Colonic mucosa (tissue), 4 donors: ENCODE data around the gene ARMC9. TPM values are rescaled to one million over a fixed set of nuclear protein-coding genes. Genes with fewer than 3 reads are reported as not detected.

ENCODE experiments used
- DNase-seq: peaks from one replicate; pipeline ENCODE4 v3.0.0-alpha.2; 2020
- H3K27ac ChIP-seq: fragments of 200-600 bp; one replicate; pipeline ENCODE4 v1.8.0; 2021
- H3K27me3 ChIP-seq: fragments of 200-600 bp; one replicate; pipeline ENCODE4 v1.8.0; 2021
- H3K36me3 ChIP-seq: fragments of 200-600 bp; one replicate; pipeline ENCODE4 v1.8.0; 2021
- H3K4me1 ChIP-seq: fragments of 200-600 bp; one replicate; pipeline ENCODE4 v1.8.0; 2021; ENCODE audit warnings: mild to moderate bottlenecking
- H3K4me3 ChIP-seq: fragments of 200-600 bp; one replicate; pipeline ENCODE4 v1.8.0; 2021
- H3K9ac ChIP-seq, 2 donors: one replicate each; pipeline ENCODE4 v1.7.0; 2013; ENCODE audit warnings: control low read depth in 2 of 2, low read depth in 2 of 2, low read length in 2 of 2
- H3K9me3 ChIP-seq: fragments of 200-600 bp; one replicate; pipeline ENCODE4 v1.8.0; 2021
- intact Hi-C: fragments of 100-400 bp; cut with DNase I; formaldehyde crosslinking; loops from one replicate; pipeline ENCODE4 v1.14.1; 2022
- total RNA-seq, 2 donors: library from RNA; stranded (reverse); fragmentation: NEBNext Ultra II Directional in 1 of 2; extraction: Animal tissue kit (Norgen Biotek cat#: 25700) in 1 of 2; gene quantifications; one replicate each; pipeline ENCODE4 v1.2.1, GENCODE V29; 2021
- TF ChIP-seq, protein P1 (sequence below): fragments of 200-600 bp; IDR thresholded peaks from one replicate; pipeline ENCODE4 v1.8.0; 2022; ENCODE audit warnings: antibody characterized with exemption, mild to moderate bottlenecking
- donor health status: healthy.
- donor health status: DM: no; HTN: no; CAD: no.
- donor health status: DM: no; HTN: no; CAD: no.

ARMC9 gene
- total RNA-seq, 2 donors from 2014 or later: 9.8 to 17.2 TPM

GRCh38 chr2:231288590-231288989, 90.2 kb downstream of the ARMC9 start:
- Histone ChIP-seq H3K4me1 (peaks cover 6% of the 10 kb centered on the region), H3K27me3 (no peaks in the 10 kb centered on the region), H3K36me3 (no peaks in the 10 kb centered on the region), H3K27ac (peak overlapping the region; percentile 74), H3K4me3 (no peak overlapping the region), H3K9ac (peak overlapping the region in 1 of 2 donors; percentile 9), H3K9me3 (no peaks in the 10 kb centered on the region)
- TF ChIP-seq, protein P1, sequence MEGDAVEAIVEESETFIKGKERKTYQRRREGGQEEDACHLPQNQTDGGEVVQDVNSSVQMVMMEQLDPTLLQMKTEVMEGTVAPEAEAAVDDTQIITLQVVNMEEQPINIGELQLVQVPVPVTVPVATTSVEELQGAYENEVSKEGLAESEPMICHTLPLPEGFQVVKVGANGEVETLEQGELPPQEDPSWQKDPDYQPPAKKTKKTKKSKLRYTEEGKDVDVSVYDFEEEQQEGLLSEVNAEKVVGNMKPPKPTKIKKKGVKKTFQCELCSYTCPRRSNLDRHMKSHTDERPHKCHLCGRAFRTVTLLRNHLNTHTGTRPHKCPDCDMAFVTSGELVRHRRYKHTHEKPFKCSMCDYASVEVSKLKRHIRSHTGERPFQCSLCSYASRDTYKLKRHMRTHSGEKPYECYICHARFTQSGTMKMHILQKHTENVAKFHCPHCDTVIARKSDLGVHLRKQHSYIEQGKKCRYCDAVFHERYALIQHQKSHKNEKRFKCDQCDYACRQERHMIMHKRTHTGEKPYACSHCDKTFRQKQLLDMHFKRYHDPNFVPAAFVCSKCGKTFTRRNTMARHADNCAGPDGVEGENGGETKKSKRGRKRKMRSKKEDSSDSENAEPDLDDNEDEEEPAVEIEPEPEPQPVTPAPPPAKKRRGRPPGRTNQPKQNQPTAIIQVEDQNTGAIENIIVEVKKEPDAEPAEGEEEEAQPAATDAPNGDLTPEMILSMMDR: no peak
- DNase-seq: peak; percentile 56
- intact Hi-C loops: no loop called here

GRCh38 chr2:231290321-231291015, 92.0 kb downstream of the ARMC9 start:
- H3K36me3 ChIP-seq: no peaks in the 10 kb centered on the region
- no peak overlapping the region for H3K4me3 ChIP-seq
- H3K9me3 ChIP-seq: no peaks in the 10 kb centered on the region
- TF ChIP-seq, protein P1: no peak
- no peak overlapping the region for H3K27ac ChIP-seq
- DNase-seq: no peak
- no peak overlapping the region for H3K9ac ChIP-seq
- H3K4me1 ChIP-seq: peaks cover 6% of the 10 kb centered on the region
- intact Hi-C loops: loop anchor here (10.0 kb wide), 1 partner anchor 46 kb away; no protein-coding TSS in a partner anchor
- no peaks in the 10 kb centered on the region for H3K27me3 ChIP-seq

DNA sequence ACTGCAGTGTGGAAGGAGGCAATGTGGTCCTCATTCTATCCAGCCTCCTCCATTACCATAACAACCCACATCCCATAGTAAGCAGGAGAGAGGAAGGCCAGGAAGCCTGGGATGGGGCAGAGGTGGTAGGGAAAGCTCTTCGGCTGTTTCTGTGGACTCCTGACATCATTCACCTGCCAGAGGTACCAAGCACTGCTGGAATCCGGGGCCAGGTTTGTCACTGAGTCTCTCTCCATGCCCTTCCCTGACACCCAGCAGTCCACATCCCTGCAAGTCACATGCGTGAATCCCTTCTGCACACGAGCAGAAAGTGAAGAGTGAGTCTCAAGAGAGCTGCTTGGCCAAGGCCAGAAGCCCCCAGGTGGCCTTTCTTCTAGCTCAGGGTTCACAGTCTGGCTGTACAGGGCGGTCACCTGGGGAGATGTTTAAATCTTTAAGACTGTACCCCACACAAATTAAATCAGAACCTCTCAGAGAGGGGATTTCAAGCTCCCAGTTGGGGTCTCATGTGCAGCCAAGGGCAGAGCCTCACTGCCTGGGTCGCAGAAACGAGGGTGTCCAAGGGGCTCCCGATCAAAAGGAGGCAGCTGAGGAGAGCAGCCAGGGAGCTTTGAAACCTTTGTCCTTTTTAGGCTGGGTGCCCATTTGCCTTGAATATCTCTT, 94.2 kb downstream of the ARMC9 start:
- Histone ChIP-seq H3K27me3 (no peaks in the 10 kb centered on the region), H3K4me1 (peaks cover 6% of the 10 kb centered on the region), H3K4me3 (no peak overlapping the region), H3K9ac (peak overlapping the region in 1 of 2 donors; percentile 56), H3K9me3 (no peaks in the 10 kb centered on the region), H3K27ac (peak overlapping the region; percentile 67), H3K36me3 (no peaks in the 10 kb centered on the region)
- no peak for DNase-seq
- intact Hi-C loops: loop anchor here (10.0 kb wide), 1 partner anchor 48 kb away; no protein-coding TSS in a partner anchor
- TF ChIP-seq, protein P1: no peak

- Histone ChIP-seq H3K9ac (no peak overlapping the region), H3K36me3 (no peaks in the 10 kb centered on the region), H3K27me3 (no peaks in the 10 kb centered on the region), H3K4me3 (no peak overlapping the region), H3K4me1 (peaks cover 6% of the 10 kb centered on the region), H3K9me3 (no peaks in the 10 kb centered on the region), H3K27ac (no peak overlapping the region)
- no peak for DNase-seq
- intact Hi-C loops: loop anchor here (10.0 kb wide), 1 partner anchor 48 kb away; no protein-coding TSS in a partner anchor
- TF ChIP-seq, protein P1: no peak
These were observed 94.7 kb downstream of the ARMC9 start for GRCh38 chr2:231293163-231293562.

GRCh38 chr2:231294116-231294515, 95.7 kb downstream of the ARMC9 start:
- TF ChIP-seq, protein P1: no peak
- H3K27ac ChIP-seq: no peak overlapping the region
- DNase-seq: no peak
- H3K9ac ChIP-seq: no peak overlapping the region
- intact Hi-C loops: loop anchor here (10.0 kb wide), 1 partner anchor 49 kb away; no protein-coding TSS in a partner anchor
- no peak overlapping the region for H3K4me3 ChIP-seq
- H3K27me3 ChIP-seq: no peaks in the 10 kb centered on the region
- peaks cover 6% of the 10 kb centered on the region for H3K4me1 ChIP-seq
- no peaks in the 10 kb centered on the region for H3K36me3 ChIP-seq
- no peaks in the 10 kb centered on the region for H3K9me3 ChIP-seq
